PC-3 (cell line): ENCODE measurements around the gene HOXD10.

Source experiments
- CTCF ChIP-seq: fragments of 300-600 bp; sonication (generic); conservative IDR thresholded peaks from 2 replicates; pipeline ENCODE4 v1.5.1; 2017; ENCODE audit warnings: antibody characterized with exemption, low read depth, mild to moderate bottlenecking, low read length
- EZH2 ChIP-seq: fragments of 300-600 bp; sonication (generic); IDR thresholded peaks from one replicate; pipeline ENCODE4 v1.6.1; 2017; ENCODE audit warnings: antibody characterized with exemption, mild to moderate bottlenecking, low read length; ENCODE audit not compliant: unreplicated experiment
- EZH2phosphoT487 ChIP-seq: fragments of 300-600 bp; sonication (generic); IDR thresholded peaks from 2 replicates; pipeline ENCODE4 v1.6.1; 2018; ENCODE audit warnings: mild to moderate bottlenecking, antibody characterized with exemption, low read length, borderline replicate concordance

- no peak for TF ChIP-seq CTCF
- TF ChIP-seq EZH2, result no peak
- TF ChIP-seq EZH2phosphoT487, result no peak
Observed at GRCh38 chr2:176101216-176101830, 15.3 kb upstream of the HOXD10 start.
